Measurements from ENCODE around the gene DCLK2. TPM values are rescaled to one million over a fixed set of nuclear protein-coding genes. Genes with fewer than 3 reads are reported as not detected.

The DCLK2 gene
- total RNA-seq, 6 donors from 2014 or later: 2.1 to 16.8 (median 3.3) TPM

DNA sequence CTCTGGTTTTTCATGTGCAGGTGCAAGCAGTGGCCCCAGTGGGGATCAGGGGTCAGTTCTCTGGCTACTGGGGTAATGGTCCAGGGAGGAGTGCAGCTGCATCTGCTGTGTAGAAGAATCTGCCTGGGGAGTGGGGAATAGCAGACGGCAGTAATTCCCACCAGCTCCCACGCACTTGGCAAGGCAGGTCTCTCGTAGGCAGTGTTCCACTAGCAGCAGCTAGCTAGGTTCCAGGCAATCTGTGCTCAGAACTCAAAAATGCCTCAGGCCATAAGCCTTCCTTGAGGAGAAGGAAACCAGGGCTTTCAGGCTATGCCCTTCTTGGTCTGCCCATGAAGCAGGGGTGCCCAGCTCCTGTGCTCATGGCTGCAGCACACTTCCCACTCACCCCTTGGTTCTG, 38.8 kb downstream of the DCLK2 start:
- 72 to 93% methylated on average over 3 of the region's 3 CpGs for whole genome bisulfite sequencing, 2 donors
- Histone ChIP-seq H3K4me1 (peaks cover 0 to 6% (median 0%) of the 10 kb centered on the region in 4 donors), H3K4me3 (no peak overlapping the region), H3K27ac (no peak overlapping the region), H3K27me3 (no peaks in the 10 kb centered on the region), H3K9me3 (peaks cover 3 to 7% (median 3%) of the 10 kb centered on the region in 4 donors), H3K36me3 (no peaks in the 10 kb centered on the region)
- peak; percentile 19 to 41 for ATAC-seq (ENCODE audit: low FRiP score in 2 of 2)
- TF ChIP-seq POLR2A (IDR thresholded peaks at IDR 0.05) (no peak), EP300 (IDR thresholded peaks at IDR 0.05) (no peak), POLR2AphosphoS5 (IDR thresholded peaks at IDR 0.05) (no peak)
- TF ChIP-seq, protein P1, sequence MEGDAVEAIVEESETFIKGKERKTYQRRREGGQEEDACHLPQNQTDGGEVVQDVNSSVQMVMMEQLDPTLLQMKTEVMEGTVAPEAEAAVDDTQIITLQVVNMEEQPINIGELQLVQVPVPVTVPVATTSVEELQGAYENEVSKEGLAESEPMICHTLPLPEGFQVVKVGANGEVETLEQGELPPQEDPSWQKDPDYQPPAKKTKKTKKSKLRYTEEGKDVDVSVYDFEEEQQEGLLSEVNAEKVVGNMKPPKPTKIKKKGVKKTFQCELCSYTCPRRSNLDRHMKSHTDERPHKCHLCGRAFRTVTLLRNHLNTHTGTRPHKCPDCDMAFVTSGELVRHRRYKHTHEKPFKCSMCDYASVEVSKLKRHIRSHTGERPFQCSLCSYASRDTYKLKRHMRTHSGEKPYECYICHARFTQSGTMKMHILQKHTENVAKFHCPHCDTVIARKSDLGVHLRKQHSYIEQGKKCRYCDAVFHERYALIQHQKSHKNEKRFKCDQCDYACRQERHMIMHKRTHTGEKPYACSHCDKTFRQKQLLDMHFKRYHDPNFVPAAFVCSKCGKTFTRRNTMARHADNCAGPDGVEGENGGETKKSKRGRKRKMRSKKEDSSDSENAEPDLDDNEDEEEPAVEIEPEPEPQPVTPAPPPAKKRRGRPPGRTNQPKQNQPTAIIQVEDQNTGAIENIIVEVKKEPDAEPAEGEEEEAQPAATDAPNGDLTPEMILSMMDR (IDR thresholded peaks at IDR 0.05): no peak
- DNase-seq: no peak

DNA sequence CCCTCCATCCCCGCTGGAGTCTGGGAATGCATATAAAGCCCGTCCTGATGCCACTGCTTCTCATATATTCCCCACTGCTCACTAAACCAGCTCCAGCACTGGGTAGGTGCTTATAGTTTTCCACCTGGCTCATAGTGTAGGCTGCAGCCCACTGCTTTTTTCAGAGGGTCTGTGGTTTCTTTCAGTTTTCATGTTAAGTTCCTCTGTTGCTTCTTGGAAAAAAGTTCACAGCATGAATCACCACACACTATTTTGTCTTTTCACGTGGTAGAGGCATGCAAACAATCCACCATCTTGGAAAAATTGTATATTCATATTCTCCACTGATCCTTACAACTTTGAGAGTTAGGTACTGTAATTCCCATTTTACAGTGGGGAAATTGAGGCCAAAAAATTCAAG, 39.4 kb downstream of the DCLK2 start:
- DNase-seq: no peak
- 85 to 89% methylated on average over 3 of the region's 3 CpGs for WGBS, 2 donors
- H3K27ac ChIP-seq: no peak overlapping the region
- peaks cover 0 to 6% (median 0%) of the 10 kb centered on the region in 4 donors for H3K4me1 ChIP-seq
- TF ChIP-seq, protein P1 (IDR thresholded peaks at IDR 0.05): no peak
- no peak for TF ChIP-seq EP300 (IDR thresholded peaks at IDR 0.05)
- H3K9me3 ChIP-seq: peaks cover 3 to 7% (median 5%) of the 10 kb centered on the region in 4 donors
- no peaks in the 10 kb centered on the region for H3K36me3 ChIP-seq
- no peak overlapping the region for H3K4me3 ChIP-seq
- ATAC-seq (ENCODE audit: low FRiP score in 2 of 2): no peak
- H3K27me3 ChIP-seq: no peaks in the 10 kb centered on the region

DNA sequence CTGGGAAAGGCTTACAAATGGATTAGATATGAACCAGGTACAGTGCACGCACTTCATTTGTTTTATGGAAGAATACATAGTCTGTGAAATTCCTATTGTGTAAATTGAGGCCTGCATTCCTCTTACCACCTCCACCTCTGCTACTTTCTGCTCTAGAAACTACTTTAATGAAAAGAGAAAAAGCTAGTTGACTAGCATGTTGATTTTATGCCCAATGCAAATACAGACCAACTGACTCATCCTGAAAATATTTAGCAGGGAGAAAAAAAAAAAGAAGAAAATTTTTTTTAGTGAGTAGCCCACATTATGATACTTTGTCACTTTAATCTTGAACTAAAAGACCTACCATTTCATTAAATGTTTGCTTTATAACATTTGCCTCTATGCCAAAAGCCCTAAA, 41.2 kb downstream of the DCLK2 start:
- Histone ChIP-seq H3K4me3 (no peak overlapping the region), H3K27ac (no peak overlapping the region), H3K4me1 (peaks cover 0 to 6% (median 0%) of the 10 kb centered on the region in 4 donors), H3K27me3 (no peaks in the 10 kb centered on the region), H3K9me3 (peaks cover under 1 to 7% (median 5%) of the 10 kb centered on the region in 4 donors), H3K36me3 (no peaks in the 10 kb centered on the region)
- no peak for DNase-seq
- TF ChIP-seq, protein P1 (IDR thresholded peaks at IDR 0.05): no peak
- TF ChIP-seq EP300 (IDR thresholded peaks at IDR 0.05) (no peak), POLR2A (IDR thresholded peaks at IDR 0.05) (no peak), POLR2AphosphoS5 (IDR thresholded peaks at IDR 0.05) (no peak)
- ATAC-seq (ENCODE audit: low FRiP score in 2 of 2): no peak
- WGBS, 2 donors: 76 to 85% methylated on average over 1 of the region's 1 CpG

DNA sequence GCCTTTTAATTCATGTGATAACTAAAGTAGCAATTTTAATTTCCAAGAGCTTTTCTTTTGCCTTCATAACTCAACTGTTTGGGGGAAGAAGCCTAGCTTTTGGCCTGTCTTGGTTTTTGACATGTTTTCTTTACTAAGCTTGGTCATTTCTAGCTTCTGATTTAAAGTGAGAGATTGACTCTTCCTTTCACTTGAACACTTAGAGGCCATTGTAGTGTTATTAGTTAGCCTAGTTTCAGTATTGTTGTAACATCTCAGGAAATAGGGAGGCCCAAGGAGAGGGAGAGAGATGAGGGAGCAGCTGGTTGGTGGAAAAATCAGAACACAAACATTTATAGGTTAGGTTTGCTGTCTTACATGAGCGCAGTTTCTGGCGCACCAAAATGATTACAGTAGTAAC, 44.8 kb downstream of the DCLK2 start:
- no peak overlapping the region for H3K27ac ChIP-seq
- ATAC-seq (ENCODE audit: low FRiP score in 2 of 2) (no peak), DNase-seq (no peak)
- TF ChIP-seq EP300 (IDR thresholded peaks at IDR 0.05) (no peak), POLR2A (IDR thresholded peaks at IDR 0.05) (no peak), POLR2AphosphoS5 (IDR thresholded peaks at IDR 0.05) (no peak)
- TF ChIP-seq, protein P1 (IDR thresholded peaks at IDR 0.05): no peak
- peaks cover 0 to 15% (median 8%) of the 10 kb centered on the region in 4 donors for H3K4me1 ChIP-seq
- whole genome bisulfite sequencing, 2 donors: 91 to 97% methylated on average over 2 of the region's 2 CpGs
- H3K27me3 ChIP-seq: no peaks in the 10 kb centered on the region
- no peak overlapping the region for H3K4me3 ChIP-seq
- peaks cover 0 to 7% (median 5%) of the 10 kb centered on the region in 4 donors for H3K9me3 ChIP-seq
- no peaks in the 10 kb centered on the region for H3K36me3 ChIP-seq

Data from upper lobe of left lung (tissue), 6 donors.